Measurements from ENCODE around the gene TCEANC. TPM values are rescaled to one million over a fixed set of nuclear protein-coding genes. Genes with fewer than 3 reads are reported as not detected.

The TCEANC gene, protein sequence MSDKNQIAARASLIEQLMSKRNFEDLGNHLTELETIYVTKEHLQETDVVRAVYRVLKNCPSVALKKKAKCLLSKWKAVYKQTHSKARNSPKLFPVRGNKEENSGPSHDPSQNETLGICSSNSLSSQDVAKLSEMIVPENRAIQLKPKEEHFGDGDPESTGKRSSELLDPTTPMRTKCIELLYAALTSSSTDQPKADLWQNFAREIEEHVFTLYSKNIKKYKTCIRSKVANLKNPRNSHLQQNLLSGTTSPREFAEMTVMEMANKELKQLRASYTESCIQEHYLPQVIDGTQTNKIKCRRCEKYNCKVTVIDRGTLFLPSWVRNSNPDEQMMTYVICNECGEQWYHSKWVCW
- total RNA-seq (ENCODE audit: low replicate concordance), result 3.9 and 4.2 TPM in 2 replicates

GRCh38 chrX:13652850-13653693 is at the start of gene TCEANC:
TSS of gene TCEANC (plus strand) at chrX:13653141. CDS start at chrX:13662509, 9,368 bp downstream.
- H3K4me3 ChIP-seq (ENCODE audit: low read depth, low read length), result peak within 1 kb of the TSS; percentile 82
- DNase-seq (ENCODE audit: low read depth), result peak; percentile 98

GRCh38 chrX:13605611-13606010 is 47.3 kb upstream of the TCEANC start:
- TF ChIP-seq CTCF (IDR thresholded peaks at IDR 0.05; ENCODE audit: insufficient read depth, low read length), result no peak
- no peak for DNase-seq (ENCODE audit: low read depth)
- H3K4me3 ChIP-seq (ENCODE audit: low read depth, low read length), result no peak overlapping the region

More at GRCh38 chrX:13652850-13653693, at the start of gene TCEANC:
- TF ChIP-seq CTCF (IDR thresholded peaks at IDR 0.05; ENCODE audit: insufficient read depth, low read length), result no peak

GRCh38 chrX:13607331-13607995 is 45.5 kb upstream of the TCEANC start:
- TF ChIP-seq CTCF (IDR thresholded peaks at IDR 0.05; ENCODE audit: insufficient read depth, low read length), result no peak
- H3K4me3 ChIP-seq (ENCODE audit: low read depth, low read length), result no peak overlapping the region
- DNase-seq (ENCODE audit: low read depth), result no peak

GRCh38 chrX:13607996-13608365 is 45.0 kb upstream of the TCEANC start:
- DNase-seq (ENCODE audit: low read depth), result no peak
- H3K4me3 ChIP-seq (ENCODE audit: low read depth, low read length), result no peak overlapping the region
- TF ChIP-seq CTCF (IDR thresholded peaks at IDR 0.05; ENCODE audit: insufficient read depth, low read length), result no peak

DNA sequence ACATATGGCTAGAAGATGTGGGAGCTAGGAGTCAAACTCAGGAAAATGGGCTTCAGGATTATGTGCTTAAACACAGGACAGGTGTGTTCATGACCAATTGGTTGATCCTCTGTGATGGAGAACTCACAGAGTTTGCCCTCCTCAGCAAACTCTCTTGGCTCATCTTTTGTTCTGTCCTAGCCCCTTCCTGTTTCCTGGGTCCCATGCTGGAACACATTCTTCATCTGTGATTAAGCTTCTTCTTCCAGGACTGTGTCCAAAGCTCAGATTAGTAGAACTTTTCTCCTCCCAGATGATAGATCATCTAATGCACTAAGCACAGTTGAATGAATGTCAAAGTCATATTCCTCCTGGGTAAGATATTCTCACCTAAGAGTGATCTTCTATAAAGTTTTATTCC is 38.8 kb upstream of the TCEANC start:
- H3K4me3 ChIP-seq (ENCODE audit: low read depth, low read length), result no peak overlapping the region
- DNase-seq (ENCODE audit: low read depth), result no peak
- TF ChIP-seq CTCF (IDR thresholded peaks at IDR 0.05; ENCODE audit: insufficient read depth, low read length), result no peak

DNA sequence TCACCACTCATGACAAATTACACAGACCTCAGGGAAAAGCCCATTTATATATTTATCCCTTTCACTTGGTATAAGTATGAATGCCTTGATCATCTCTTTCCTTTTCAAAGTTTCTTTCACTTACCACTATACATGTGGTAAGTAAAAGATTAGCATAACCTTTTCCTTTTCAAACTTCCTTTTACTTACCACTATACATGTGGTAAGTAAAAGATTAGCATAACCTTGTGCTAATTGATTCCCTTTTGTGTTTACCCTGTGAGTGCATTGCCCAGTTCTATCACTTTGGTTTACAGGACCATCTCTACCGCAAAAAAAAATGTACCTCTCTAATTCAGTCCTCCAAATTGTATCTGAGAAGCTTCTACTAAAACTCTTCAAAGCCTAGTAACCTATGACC is 32.7 kb upstream of the TCEANC start:
- no peak for DNase-seq (ENCODE audit: low read depth)
- H3K4me3 ChIP-seq (ENCODE audit: low read depth, low read length), result no peak overlapping the region
- no peak for TF ChIP-seq CTCF (IDR thresholded peaks at IDR 0.05; ENCODE audit: insufficient read depth, low read length)
